Hepatocyte (in vitro differentiated cells): Measurements from ENCODE around the gene C2CD2L. TPM values are rescaled to one million over a fixed set of nuclear protein-coding genes. Genes with fewer than 3 reads are reported as not detected.
A peak's percentile ranks its signal among the peaks of the same experiment; 100 is the strongest.

Experiments used
- DNase-seq: peaks from one replicate; pipeline ENCODE4 v3.0.0-alpha.2; 2016; ENCODE audit warnings: low spot score
- H2AFZ ChIP-seq: fragments of 200-600 bp; sonication (generic); 2 replicates; pipeline ENCODE4 v1.6.0; 2016; ENCODE audit warnings: antibody characterized with exemption, mild to moderate bottlenecking
- H3K27ac ChIP-seq: fragments of 200-600 bp; sonication (generic); 2 replicates; pipeline ENCODE4 v1.5.1; 2016; ENCODE audit warnings: mild to moderate bottlenecking
- H3K27me3 ChIP-seq: fragments of 200-600 bp; sonication (generic); 2 replicates; pipeline ENCODE4 v1.6.1; 2016
- H3K36me3 ChIP-seq: fragments of 200-600 bp; sonication (generic); replicated peaks from 2 replicates; pipeline ENCODE4 v1.5.1; 2016; ENCODE audit warnings: low read depth; ENCODE audit not compliant: insufficient read depth
- H3K4me1 ChIP-seq: fragments of 200-600 bp; sonication (generic); 2 replicates; pipeline ENCODE4 v1.5.1; 2016; ENCODE audit warnings: mild to moderate bottlenecking, moderate library complexity; ENCODE audit not compliant: insufficient read depth
- H3K4me2 ChIP-seq: fragments of 200-600 bp; sonication (generic); 2 replicates; pipeline ENCODE4 v1.6.0; 2016
- H3K4me3 ChIP-seq: fragments of 200-600 bp; sonication (generic); 2 replicates; pipeline ENCODE4 v1.5.1; 2016; ENCODE audit warnings: mild to moderate bottlenecking
- H3K79me2 ChIP-seq: fragments of 200-600 bp; sonication (generic); 2 replicates; pipeline ENCODE4 v1.6.0; 2017; ENCODE audit warnings: mild to moderate bottlenecking
- H3K9me2 ChIP-seq: fragments of 200-600 bp; sonication (generic); replicated peaks from 2 replicates; pipeline ENCODE4 v1.6.0; 2017; ENCODE audit warnings: mild to moderate bottlenecking; ENCODE audit not compliant: insufficient read depth
- H3K9me3 ChIP-seq: fragments of 200-600 bp; sonication (generic); 2 replicates; pipeline ENCODE4 v1.5.1; 2016; ENCODE audit warnings: low read depth, mild to moderate bottlenecking
- H4K20me1 ChIP-seq: fragments of 200-600 bp; sonication (generic); 2 replicates; pipeline ENCODE4 v1.6.0; 2016; ENCODE audit warnings: mild to moderate bottlenecking; ENCODE audit not compliant: insufficient read depth, poor library complexity, severe bottlenecking
- CTCF ChIP-seq: fragments of 200-600 bp; sonication (generic); IDR thresholded peaks from 2 replicates; pipeline ENCODE4 v1.5.1; 2016; ENCODE audit warnings: antibody characterized with exemption, mild to moderate bottlenecking; ENCODE audit not compliant: poor library complexity
- EZH2 ChIP-seq: fragments of 200-600 bp; sonication (generic); IDR thresholded peaks from 2 replicates; pipeline ENCODE4 v1.6.1; 2016; ENCODE audit warnings: antibody characterized with exemption, mild to moderate bottlenecking, borderline replicate concordance
- EZH2phosphoT487 ChIP-seq: fragments of 200-600 bp; sonication (generic); IDR thresholded peaks from one replicate; pipeline ENCODE4 v1.6.1; 2018; ENCODE audit warnings: antibody characterized with exemption, mild to moderate bottlenecking, low read depth, moderate library complexity; ENCODE audit not compliant: unreplicated experiment, severe bottlenecking
- WGBS: methylation state at CpG from one replicate; pipeline ENCODE4 v1.1.6; 2016; ENCODE audit warnings: low lambda C conversion rate; ENCODE audit errors: missing lambda C conversion rate; 5-methylcytosine and 5-hydroxymethylcytosine counted together
- polyA plus RNA-seq: library from polyadenylated mRNA; unstranded; fragments of >200 nt; fragmentation: Nextera tagmentation; extraction: Ambion mirVana; gene quantifications from 2 replicates; pipeline ENCODE4 v1.2.1, GENCODE V29; 2016
- total RNA-seq: library from RNA; depleted of rRNA; stranded (reverse); fragments of >200 nt; gene quantifications from 2 replicates; pipeline ENCODE4 v1.2.3, GENCODE V29; 2014

The C2CD2L gene
- total and polyA plus RNA-seq, 2 experiments from 2014 or later: 7.4 to 9.7 TPM

- DNase-seq: no peak
- 70% methylated on average over 4 of the region's 4 CpGs for WGBS
Measured at GRCh38 chr11:119065369-119065768, 41.8 kb upstream of the C2CD2L start.

GRCh38 chr11:119067371-119068222 lies 39.5 kb upstream of the C2CD2L start, which contains the start of gene VPS11:
Gene VPS11 (plus strand): TSS chr11:119067818. CDS start chr11:119067824, 6 bp downstream.
- Histone ChIP-seq H3K79me2 (peaks cover 41% of the 10 kb centered on the region), H4K20me1 (no peaks in the 10 kb centered on the region), H3K36me3 (no peaks in the 10 kb centered on the region), H3K27ac (peak within 1 kb of the TSS; percentile 76), H2AFZ (peak within 1 kb of the TSS; percentile 79), H3K9me2 (no peaks in the 10 kb centered on the region), H3K4me2 (peak within 1 kb of the TSS; percentile 77), H3K27me3 (no peaks in the 10 kb centered on the region), H3K9me3 (no peaks in the 10 kb centered on the region), H3K4me3 (peak within 1 kb of the TSS; percentile 50), H3K4me1 (peaks cover 3% of the 10 kb centered on the region)
- TF ChIP-seq EZH2phosphoT487: no peak
- no peak for TF ChIP-seq EZH2
- TF ChIP-seq CTCF: no peak
- WGBS: 1% methylated on average over 49 of the region's 49 CpGs
- peak; percentile 99 for DNase-seq

More at GRCh38 chr11:119065369-119065768, 41.8 kb upstream of the C2CD2L start:
- no peaks in the 10 kb centered on the region for H3K9me3 ChIP-seq
- TF ChIP-seq EZH2 (no peak), CTCF (peak; percentile 15)
- H3K79me2 ChIP-seq: peaks cover 41% of the 10 kb centered on the region
- no peaks in the 10 kb centered on the region for H3K9me2 ChIP-seq
- no peak overlapping the region for H3K27ac ChIP-seq
- H3K4me3 ChIP-seq: no peak overlapping the region
- H3K27me3 ChIP-seq: no peaks in the 10 kb centered on the region
- no peak overlapping the region for H3K4me2 ChIP-seq
- H2AFZ ChIP-seq: no peak overlapping the region
- H3K36me3 ChIP-seq: no peaks in the 10 kb centered on the region
- peaks cover 3% of the 10 kb centered on the region for H3K4me1 ChIP-seq
- no peaks in the 10 kb centered on the region for H4K20me1 ChIP-seq

- Histone ChIP-seq H3K9me3 (no peaks in the 10 kb centered on the region), H2AFZ (no peak overlapping the region), H4K20me1 (no peaks in the 10 kb centered on the region), H3K9me2 (no peaks in the 10 kb centered on the region), H3K4me1 (no peaks in the 10 kb centered on the region), H3K27ac (no peak overlapping the region), H3K36me3 (no peaks in the 10 kb centered on the region), H3K79me2 (no peaks in the 10 kb centered on the region), H3K27me3 (no peaks in the 10 kb centered on the region), H3K4me2 (no peak overlapping the region), H3K4me3 (no peak overlapping the region)
- TF ChIP-seq EZH2phosphoT487 (no peak), CTCF (no peak), EZH2 (no peak)
- WGBS: 97% methylated on average over 11 of the region's 11 CpGs
- no peak for DNase-seq
Measured at GRCh38 chr11:119077839-119078238, 29.3 kb upstream of the C2CD2L start.
